AG04449 (cell line): ENCODE results near the gene AKAP11.

ENCODE experiments used
- CTCF ChIA-PET: fragments of 350-600 bp; formaldehyde crosslinking; extraction: SDS; loops from one replicate; lab custom pipeline; 2021; ENCODE audit warnings: antibody characterized with exemption; lab: Yijun Ruan, JAX
- POLR2A ChIA-PET: fragments of 400-600, 350-600 bp; formaldehyde crosslinking; extraction: SDS; loops from one replicate; lab custom pipeline; 2020; ENCODE audit warnings: antibody characterized with exemption, inconsistent platforms; lab: Yijun Ruan, JAX
- DNase-seq: peaks from one replicate; pipeline ENCODE4 v3.0.0-alpha.2; 2010; ENCODE audit warnings: low read depth, low spot score
- H3K4me3 ChIP-seq: 2 replicates; pipeline ENCODE4 v1.5.1; 2011; ENCODE audit warnings: low read depth, mild to moderate bottlenecking, control low read depth, low read length
- TF ChIP-seq, protein P1 (sequence below): IDR thresholded peaks from one replicate; pipeline ENCODE4 v1.5.1; 2011; ENCODE audit warnings: mild to moderate bottlenecking, moderate library complexity, low read length, control low read depth, inconsistent platforms; ENCODE audit not compliant: insufficient read depth; ENCODE audit errors: missing control alignments

AKAP11 gene

DNA sequence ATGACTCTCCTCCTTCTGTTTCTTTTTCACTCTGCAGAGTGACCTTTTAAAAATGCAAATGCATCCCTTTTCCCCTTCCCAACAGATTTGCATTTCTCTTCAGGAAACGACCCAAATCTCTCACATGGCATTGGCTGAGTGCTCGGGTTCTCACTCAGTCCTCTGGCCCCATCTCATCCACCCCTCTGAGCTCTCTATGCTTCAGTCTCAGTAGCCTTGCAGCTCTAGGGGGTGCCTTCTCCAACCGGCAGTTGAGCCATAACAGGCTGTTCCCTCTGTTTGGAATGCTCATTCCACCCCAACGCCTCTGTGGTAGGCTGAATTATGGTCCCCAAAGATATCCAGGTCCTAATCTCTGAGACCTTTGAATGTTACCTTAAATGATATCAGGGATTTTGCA is 78.2 kb downstream of the AKAP11 start:
- ChIA-PET CTCF (interaction anchor here (0.8 kb wide), 1 partner anchor 9 kb away, joined by 3 read pairs; no protein-coding TSS in a partner anchor), POLR2A (no interaction called here)
- DNase-seq, result no peak
- H3K4me3 ChIP-seq, result no peak overlapping the region
- TF ChIP-seq, protein P1, sequence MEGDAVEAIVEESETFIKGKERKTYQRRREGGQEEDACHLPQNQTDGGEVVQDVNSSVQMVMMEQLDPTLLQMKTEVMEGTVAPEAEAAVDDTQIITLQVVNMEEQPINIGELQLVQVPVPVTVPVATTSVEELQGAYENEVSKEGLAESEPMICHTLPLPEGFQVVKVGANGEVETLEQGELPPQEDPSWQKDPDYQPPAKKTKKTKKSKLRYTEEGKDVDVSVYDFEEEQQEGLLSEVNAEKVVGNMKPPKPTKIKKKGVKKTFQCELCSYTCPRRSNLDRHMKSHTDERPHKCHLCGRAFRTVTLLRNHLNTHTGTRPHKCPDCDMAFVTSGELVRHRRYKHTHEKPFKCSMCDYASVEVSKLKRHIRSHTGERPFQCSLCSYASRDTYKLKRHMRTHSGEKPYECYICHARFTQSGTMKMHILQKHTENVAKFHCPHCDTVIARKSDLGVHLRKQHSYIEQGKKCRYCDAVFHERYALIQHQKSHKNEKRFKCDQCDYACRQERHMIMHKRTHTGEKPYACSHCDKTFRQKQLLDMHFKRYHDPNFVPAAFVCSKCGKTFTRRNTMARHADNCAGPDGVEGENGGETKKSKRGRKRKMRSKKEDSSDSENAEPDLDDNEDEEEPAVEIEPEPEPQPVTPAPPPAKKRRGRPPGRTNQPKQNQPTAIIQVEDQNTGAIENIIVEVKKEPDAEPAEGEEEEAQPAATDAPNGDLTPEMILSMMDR, result no peak

DNA sequence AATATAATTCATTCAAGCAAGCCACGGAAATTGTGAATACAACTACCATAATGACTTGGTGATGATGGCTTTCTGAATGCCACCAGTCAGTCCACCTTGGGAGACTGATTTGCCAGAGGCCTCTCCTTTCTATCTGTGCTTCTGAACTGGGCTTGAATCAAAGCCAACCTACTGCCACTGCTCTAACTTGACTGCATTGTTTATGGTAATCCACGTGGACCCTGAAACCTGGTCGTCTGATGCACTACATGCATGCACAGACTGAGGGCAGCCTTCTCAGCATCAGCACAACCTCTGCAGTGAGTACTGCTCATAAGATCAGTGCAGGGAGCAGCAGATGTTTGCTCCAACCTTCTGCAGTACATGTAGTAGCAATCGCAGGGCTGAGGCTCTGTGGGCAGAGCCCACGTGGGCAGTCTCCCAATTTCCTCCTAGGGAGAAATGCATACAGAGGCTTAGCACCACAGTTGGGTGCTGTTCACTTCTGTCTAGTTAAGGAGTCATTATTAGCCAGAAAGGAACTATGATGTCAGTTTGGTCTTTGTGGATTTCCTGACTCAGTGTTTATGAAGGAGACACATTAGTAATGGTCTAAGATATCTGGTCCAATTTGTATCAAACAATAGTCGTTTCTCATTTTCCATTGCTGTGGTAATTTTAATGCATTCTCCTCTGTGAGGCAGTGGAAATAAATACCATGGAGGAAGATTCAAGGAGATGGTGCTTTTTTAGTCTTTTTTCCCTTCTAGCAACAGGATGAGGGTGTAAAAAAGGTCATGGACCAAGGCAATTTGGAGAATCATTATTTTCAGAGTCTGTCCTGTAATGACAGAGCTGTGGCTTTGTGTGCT is 82.5 kb downstream of the AKAP11 start:
- no peak overlapping the region for H3K4me3 ChIP-seq
- CTCF ChIA-PET, result no interaction called here
- TF ChIP-seq, protein P1, result no peak
- POLR2A ChIA-PET, result no interaction called here
- peak; percentile 28 for DNase-seq

DNA sequence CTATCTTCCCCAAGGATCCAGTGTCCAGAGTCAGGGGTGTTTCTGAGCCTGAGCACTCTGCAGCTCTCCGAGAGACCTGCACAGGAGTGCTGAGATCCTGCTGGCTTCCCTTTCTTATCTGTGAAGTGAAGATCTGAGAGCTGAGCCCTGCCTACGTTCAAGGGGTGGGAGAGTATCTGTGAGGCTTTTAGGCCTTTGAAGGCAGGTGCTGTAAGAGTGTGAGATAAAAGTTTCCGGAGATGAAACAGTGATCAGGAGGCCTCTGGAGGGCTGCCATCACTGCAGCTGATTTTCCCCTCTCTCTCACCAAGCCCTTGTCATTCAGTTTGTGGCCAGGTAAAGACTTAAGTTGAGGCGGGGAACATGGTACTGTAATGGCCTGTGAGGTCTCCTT is 83.1 kb downstream of the AKAP11 start:
- CTCF ChIA-PET, result no interaction called here
- H3K4me3 ChIP-seq, result no peak overlapping the region
- POLR2A ChIA-PET, result no interaction called here
- TF ChIP-seq, protein P1, result no peak
- no peak for DNase-seq

DNA sequence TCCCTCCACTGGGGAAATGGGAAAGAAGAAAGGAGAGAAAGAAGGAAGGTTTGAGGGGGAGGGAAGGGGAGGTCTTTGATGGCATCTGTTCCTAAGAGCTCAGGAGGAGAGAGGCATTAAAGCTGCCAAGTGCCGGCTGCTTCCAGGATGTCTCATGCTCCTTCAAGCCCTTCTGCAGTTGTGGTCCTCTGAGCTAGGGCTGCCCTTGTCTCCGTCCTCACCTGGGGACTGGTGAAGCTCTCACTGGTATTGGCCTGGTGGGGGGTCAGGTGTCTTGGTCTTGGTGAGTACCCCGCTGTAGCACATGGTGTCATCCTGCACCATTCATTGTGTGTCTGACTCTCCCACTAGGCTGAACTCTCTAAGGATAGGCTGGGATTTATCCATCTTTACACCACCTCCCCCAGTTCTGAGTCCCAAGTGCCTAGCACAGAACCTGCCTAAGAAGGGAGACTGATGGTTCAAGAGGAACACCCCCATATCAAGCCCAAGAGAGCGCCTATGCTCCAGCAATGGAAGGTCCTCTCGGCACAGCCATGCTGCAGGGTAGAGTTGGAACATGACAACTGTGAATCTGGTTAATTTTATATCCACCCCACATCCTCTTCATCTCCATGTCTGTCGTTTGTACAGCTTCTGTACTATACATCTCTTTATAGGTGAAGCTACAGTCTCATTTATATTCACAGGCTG is 83.7 kb downstream of the AKAP11 start:
- TF ChIP-seq, protein P1, result no peak
- no peak for DNase-seq
- no peak overlapping the region for H3K4me3 ChIP-seq
- POLR2A ChIA-PET, result no interaction called here
- CTCF ChIA-PET, result no interaction called here

DNA sequence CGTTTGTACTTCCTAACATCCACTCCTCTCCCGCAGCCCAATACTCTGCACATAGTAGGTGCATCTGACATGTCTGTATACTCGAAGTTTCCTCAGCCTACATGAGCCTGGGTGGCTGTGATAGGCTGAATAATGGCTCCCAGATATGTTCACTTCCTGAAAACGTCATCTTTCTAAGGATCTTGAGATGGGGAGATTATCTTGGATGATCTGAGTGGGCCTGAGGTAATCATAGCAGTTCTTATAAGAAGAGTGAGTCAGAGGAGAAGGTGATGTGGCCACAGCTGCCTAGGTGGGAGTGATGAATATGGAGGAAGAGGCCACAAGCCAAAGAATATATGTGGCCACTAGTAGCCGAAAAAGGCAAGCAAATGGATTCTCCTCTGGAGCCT is 84.2 kb downstream of the AKAP11 start:
- ChIA-PET POLR2A (no interaction called here), CTCF (no interaction called here)
- no peak overlapping the region for H3K4me3 ChIP-seq
- no peak for DNase-seq
- TF ChIP-seq, protein P1, result no peak

DNA sequence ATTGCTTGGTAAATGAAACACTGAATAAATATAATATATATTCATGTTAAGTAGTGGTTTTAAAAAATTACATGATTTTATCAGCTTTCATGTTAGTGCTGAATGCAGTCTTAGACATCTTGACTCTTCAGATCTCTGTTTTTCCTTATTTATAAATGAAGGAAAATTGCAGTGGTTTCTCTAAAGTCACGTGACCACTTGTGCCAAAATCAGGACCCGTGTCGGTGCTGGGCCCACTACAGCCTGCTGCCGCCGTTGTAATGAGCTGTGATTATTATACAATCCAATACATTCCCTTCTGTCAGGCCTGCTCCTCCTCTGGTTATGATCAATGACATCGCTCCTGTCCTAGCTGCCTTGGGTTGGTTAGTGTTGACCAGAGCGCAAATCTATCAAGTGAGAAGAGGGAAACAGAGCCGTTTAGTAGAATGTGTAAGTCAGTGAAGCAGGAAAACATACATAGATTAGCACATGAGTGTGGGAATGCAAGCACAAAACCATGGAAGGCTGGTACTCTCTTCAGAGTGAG is 88.2 kb downstream of the AKAP11 start:
- TF ChIP-seq, protein P1, result no peak
- DNase-seq, result no peak
- ChIA-PET CTCF (no interaction called here), POLR2A (no interaction called here)
- H3K4me3 ChIP-seq, result no peak overlapping the region
